Fibroblast of gingiva (primary cell): ENCODE data around the gene ST6GAL1.
"Not testable (repeated sequence)": the region's sequence is repeated elsewhere in the genome, so short reads cannot be mapped to it uniquely, and the experiment has no call there.

Experiments used
- DNase-seq: peaks from one replicate; pipeline ENCODE4 v3.0.0-alpha.2; 2011; ENCODE audit warnings: low read depth

Gene ST6GAL1

GRCh38 chr3:186930143-186930640 lies at the start of gene ST6GAL1:
Gene ST6GAL1, plus strand, starts transcription at chr3:186930526. Its CDS starts 112,178 bp downstream, at chr3:187042704.
- peak; percentile 13 for DNase-seq

GRCh38 chr3:186882150-186882524 lies 48.2 kb upstream of the ST6GAL1 start:
- no peak for DNase-seq

- peak; percentile 30 for DNase-seq
Measured at GRCh38 chr3:186882881-186883685, 47.2 kb upstream of the ST6GAL1 start.

GRCh38 chr3:186883686-186884058 lies 46.7 kb upstream of the ST6GAL1 start:
- DNase-seq = no peak

DNA sequence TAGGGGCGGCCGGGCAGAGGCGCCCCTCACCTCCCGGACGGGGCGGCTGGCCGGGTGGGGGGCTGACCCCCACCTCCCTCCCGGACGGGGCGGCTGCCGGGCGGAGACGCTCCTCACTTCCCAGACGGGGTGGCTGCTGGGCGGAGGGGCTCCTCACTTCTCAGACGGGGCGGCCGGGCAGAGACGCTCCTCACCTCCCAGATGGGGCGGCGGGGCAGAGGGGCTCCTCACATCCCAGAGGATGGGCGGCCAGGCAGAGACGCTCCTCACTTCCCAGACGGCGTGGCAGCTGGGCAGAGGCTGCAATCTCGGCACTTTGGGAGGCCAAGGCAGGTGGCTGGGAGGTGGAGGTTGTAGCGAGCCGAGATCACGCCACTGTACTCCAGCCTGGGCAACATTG lies 45.5 kb upstream of the ST6GAL1 start:
- not testable (repeated sequence) for DNase-seq

DNA sequence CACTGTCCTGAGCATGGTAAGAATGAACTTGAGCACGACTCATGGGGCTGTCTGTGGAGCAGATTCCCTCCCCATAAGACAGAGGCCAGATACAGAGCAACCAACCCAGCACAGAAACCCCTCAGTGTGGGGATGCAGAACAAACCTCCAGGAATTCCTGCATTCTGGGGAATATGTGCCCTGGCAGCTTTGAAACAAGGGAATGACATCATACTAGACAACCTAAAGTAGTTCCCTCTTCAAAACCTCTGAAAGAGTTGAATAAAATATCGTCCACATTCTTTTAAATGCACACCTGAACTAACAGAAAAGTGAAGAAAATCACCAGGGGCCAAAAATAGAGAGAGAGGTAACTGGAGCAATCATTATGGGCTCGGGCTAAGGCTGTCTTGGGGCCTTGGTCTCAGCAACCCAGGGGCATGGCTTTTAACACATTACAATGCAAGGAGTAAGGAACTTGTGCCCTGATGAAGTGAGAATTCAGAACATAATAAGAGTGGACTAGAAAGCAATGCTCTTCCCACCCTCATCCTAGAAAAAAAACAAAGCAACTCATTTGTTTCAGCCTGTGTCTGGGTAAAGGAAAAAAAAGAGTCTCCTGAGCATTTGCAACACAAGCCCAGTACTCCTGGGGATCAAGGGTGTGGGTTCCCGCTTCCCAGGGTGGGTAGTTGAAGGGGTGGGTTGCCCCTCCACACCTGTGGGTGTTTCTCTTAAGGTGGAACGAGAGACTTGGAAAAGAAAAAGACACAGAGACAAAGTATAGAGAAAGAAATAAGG lies 43.9 kb upstream of the ST6GAL1 start:
- no peak for DNase-seq

DNA sequence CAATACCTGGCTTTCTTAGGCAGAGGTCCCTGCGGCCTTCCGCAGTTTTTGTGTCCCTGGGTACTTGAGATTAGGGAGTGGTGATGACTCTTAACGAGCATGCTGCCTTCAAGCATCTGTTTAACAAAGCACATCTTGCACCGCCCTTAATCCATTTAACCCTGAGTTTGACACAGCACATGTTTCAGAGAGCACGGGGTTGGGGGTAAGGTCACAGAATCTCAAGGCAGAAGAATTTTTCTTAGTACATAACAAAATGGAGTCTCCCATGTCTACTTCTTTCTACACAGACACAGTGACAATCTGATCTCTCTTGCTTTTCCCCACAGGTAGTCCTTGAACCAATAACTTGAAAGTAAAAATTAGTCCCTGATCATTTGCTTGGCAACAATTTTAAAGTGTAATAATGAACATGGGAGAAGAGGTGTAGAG lies 42.8 kb upstream of the ST6GAL1 start:
- not testable (repeated sequence) for DNase-seq

DNA sequence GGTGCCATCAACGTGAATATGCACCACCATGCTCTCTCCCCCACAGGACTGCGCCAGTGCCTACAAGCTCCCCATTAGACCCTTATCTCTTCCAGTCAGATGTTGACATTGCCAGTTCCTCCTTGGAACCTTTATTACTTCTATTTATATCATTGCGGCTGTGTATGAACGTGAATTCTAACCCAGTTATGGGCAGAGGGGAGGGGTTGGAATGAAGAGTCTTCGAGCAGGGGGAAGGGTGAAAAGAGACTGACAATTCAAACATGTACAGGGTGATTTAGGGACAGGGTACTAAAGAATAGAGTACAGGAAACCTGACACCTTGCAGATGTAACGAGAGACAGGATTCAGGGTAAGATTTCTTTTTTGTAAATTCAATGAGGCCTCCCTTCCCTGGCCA lies 41.8 kb upstream of the ST6GAL1 start:
- DNase-seq = no peak

DNA sequence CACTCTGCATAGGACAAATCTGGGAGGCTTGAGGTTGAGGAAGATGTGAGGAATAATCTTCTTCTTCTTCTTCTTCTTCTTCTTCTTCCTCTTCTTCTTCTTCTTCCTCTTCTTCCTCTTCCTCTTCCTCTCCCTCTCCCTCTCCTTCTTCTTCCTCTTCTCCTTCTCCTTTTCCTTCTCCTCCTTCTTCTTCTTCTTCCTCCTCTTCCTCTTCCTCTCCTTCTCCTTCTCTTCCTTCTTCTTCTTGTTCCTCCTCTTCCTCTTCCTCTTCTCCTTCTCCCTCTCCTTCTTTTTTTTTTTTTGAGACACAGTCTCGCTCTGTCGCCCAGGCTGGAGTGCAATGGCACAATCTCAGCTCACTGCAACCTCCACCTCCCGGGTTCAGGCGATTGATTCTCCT lies 40.6 kb upstream of the ST6GAL1 start:
- DNase-seq = not testable (repeated sequence)

DNA sequence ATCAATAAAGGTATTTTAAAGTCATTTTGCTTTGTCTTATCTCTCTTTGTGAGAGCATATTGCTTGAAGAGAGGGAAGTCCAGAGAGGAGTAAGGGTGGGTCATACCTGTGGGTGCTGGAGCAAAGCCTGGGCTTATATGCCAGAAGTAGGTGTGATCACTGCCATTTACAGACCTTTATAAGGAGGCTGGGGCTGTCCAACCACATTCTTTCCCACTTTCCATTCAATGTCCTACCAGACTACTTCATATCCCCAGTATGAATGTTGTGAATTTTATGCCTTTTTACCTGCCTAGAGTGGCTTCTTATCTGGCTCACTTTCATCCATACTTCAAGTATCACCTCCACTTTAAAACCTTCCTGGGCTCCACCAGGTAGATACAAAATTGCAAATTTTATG lies 39.4 kb upstream of the ST6GAL1 start:
- DNase-seq = no peak

DNA sequence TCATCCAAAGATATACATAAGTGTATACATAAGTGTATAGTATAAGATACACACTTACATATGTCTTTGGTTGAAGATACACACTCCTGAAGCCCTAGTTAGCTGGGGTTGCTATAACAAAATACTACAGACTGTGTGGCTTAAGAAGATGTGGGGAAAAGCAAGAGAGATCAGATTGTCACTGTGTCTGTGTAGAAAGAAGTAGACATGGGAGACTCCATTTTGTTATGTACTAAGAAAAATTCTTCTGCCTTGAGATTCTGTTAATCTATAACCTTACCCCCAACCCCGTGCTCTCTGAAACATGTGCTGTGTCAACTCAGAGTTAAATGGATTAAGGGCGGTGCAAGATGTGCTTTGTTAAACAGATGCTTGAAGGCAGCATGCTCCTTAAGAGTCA lies 37.3 kb upstream of the ST6GAL1 start:
- DNase-seq = not testable (repeated sequence)

DNA sequence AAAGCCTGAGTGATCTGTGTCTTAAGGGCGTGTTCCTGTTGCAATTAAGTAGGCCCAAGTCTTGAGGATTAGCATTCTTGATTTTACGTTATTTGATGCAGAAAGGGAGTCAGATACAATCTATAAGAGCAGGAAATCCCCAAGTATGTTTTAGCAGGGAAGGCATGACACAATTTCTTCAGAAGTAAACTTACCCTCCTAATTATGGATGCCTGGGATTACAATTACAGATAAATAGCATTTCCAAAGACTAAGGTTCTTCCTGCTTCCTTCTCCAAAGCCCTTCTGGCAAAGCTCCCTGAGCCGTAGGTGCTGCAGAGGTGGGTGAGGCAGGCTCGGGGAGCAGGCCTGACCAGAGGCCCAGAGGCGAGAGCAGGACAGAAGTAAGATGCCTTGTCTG lies 34.9 kb upstream of the ST6GAL1 start:
- DNase-seq = no peak

GRCh38 chr3:186896006-186896405 lies 34.3 kb upstream of the ST6GAL1 start:
- DNase-seq = no peak

- no peak for DNase-seq
Measured at GRCh38 chr3:186896875-186897274, 33.5 kb upstream of the ST6GAL1 start.

DNA sequence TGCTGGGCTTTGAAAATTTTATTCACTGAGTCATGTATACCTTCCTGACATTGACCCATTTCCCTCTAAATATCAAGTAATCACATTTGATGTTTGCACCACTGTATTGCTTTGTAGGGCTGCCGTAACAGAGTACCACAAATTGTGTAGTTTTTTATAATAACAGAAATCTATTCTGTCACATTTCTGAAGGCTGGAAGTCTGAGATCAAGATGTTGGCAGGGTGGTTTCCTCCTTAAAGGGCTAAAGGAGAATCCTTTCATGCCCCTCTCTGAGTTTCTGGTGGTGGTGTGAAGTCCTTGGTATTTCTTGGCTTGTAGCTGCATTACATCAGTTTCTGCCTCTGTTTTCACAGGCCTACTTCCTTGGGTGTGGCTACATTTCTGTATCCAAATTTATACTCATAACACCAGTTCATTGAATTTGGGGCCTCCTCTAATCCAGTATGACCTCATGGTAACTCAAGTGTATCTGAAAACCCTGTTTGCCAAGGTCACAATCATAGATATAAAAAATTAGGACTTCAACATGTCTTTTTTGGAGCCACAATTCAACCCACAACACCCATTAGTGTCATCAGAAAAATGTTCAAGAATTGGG lies 29.1 kb upstream of the ST6GAL1 start:
- DNase-seq = no peak

GRCh38 chr3:186902154-186902553 lies 28.2 kb upstream of the ST6GAL1 start:
- DNase-seq = no peak

GRCh38 chr3:186902713-186903112 lies 27.6 kb upstream of the ST6GAL1 start:
- no peak for DNase-seq

DNA sequence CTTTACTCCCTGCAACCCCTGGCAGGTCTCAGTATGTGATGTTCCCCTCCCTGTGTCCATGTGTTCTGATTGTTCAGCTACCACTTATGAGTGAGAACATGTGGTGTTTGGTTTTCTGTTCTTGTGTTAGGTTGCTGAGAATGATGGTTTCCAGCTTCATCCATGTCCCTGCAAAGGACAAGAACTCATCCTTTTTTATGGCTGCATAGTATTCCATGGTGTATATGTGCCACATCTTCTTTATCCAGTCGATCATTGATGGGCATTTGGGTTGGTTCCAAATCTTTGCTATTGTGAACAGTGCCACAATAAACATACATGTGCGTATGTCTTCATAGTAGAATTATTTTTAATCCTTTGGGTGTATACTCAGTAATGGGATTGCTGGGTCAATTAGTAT lies 26.6 kb upstream of the ST6GAL1 start:
- not testable (repeated sequence) for DNase-seq

DNA sequence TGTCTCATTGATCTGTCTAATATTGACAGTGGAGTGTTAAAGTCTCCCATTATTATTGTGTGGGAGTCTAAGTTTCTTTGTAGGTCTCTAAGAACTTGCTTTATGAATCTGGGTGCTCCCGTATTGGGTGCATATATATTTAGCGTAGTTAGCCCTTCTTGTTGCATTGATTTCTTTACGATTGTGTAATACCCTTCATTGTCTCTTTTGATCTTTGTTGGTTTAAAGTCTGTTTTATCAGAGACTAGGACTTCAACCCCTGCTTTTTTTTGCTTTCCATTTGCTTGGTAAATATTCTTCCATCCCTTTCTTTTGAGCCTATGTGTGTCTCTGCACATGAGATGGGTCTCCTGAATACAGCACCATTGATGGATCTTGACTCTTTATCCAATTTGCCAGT lies 23.3 kb upstream of the ST6GAL1 start:
- not testable (repeated sequence) for DNase-seq

DNA sequence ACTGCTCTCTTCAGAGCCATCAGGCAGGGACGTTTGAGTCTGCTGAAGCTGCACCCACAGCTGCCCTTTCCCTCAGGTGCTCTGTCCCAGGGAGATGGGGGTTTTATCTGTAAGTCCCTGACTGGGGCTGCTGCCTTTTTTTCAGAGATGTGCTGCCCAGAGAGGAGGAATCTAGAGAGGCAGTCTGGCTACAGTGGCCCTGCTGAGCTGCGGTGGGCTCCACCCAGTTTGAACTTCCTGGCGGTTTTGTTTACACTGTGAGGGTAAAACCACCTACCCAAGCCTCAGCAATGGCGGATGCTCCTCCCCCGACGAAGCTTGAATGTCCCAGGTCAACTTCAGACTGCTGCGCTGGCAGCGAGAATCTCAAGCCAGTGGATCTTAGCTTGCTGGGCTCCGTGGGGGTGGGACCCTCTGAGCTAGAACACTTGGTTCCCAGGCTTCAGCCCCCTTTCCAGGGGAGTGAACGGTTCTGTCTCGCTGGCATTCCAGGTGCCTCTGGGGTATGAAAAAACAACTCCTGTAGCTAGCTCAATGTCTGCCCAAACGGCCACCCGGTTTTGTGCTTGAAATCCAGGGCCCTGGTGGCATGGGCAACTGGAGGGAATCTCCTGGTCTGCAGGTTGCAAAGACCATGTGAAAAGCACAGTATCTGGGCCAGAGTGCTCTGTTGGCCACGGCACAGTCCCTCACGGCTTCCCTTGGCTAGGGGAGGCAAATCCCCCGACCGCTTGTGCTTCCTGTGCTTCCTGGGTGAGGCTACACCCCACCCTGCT lies 21.1 kb upstream of the ST6GAL1 start:
- DNase-seq = no peak

DNA sequence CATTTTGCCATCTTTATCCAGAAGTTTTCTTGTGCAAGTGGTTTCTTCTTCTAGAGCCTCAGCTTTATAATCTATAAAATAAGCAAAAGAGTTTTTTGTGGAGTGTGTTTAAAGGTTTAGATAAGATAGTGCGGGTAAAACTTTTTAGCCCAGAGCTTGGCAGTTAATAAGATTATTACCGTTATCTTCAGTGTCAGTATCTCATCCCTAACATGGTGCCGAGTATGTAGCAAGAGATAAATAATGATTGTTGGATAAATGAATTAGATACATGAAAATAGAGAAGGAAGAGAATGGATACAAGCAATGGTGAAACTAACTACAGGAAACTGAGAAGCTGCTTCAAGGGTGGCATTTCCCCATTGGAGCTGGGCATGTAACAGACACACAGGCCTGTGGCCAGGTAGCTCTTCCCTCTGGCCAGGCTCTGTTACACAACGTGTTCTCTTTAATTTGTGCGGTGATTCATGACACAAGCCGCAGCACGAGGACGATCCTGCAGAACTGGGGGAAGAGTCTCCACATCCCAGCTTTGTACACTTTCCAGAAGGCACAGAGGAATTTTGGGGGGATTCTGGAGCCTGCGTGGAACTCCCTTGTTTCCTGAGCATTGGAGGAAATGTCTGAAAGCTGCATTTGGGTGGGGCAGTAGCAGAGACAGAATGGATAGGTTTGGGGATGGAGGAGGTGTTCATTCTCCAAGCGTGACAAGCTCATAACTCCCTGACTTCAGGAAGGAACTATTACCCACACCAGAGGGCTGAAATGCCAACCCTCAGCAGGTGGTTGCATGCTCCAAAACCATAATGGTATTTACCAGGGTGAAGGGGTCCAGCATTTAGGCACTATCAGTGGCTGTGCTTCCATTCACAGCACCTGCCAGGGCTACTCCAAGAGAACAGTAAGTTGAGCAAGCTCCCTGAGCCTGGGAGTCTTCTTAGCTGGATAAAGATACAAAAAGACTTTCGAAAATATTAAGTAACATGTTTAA lies 14.2 kb upstream of the ST6GAL1 start:
- no peak for DNase-seq
